ENCODE measurements around the gene UGT1A8.

DNA sequence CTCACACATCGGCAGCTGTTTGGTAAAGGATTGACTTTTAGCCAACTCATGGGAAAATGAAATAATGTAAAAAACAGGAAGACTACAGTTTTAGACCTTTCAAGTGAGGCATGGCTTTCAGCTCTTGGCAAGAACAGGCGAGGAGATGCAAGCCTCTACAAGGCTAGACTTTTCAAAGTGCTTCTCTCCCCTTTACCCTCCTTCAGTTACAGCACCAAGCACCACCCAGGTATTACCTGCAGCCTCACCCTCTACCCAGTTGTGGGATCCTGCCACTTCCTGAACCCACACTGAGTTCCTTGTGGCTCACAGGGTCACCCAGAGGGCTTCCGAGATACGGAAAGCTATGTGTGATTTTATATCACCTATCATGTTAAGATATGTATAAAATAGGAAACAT, 33.5 kb downstream of the UGT1A8 start:
- TF ChIP-seq TAF1 (IDR thresholded peaks at IDR 0.05; ENCODE audit: borderline replicate concordance, insufficient read depth, low read length): no peak
- TF ChIP-seq, protein P1, sequence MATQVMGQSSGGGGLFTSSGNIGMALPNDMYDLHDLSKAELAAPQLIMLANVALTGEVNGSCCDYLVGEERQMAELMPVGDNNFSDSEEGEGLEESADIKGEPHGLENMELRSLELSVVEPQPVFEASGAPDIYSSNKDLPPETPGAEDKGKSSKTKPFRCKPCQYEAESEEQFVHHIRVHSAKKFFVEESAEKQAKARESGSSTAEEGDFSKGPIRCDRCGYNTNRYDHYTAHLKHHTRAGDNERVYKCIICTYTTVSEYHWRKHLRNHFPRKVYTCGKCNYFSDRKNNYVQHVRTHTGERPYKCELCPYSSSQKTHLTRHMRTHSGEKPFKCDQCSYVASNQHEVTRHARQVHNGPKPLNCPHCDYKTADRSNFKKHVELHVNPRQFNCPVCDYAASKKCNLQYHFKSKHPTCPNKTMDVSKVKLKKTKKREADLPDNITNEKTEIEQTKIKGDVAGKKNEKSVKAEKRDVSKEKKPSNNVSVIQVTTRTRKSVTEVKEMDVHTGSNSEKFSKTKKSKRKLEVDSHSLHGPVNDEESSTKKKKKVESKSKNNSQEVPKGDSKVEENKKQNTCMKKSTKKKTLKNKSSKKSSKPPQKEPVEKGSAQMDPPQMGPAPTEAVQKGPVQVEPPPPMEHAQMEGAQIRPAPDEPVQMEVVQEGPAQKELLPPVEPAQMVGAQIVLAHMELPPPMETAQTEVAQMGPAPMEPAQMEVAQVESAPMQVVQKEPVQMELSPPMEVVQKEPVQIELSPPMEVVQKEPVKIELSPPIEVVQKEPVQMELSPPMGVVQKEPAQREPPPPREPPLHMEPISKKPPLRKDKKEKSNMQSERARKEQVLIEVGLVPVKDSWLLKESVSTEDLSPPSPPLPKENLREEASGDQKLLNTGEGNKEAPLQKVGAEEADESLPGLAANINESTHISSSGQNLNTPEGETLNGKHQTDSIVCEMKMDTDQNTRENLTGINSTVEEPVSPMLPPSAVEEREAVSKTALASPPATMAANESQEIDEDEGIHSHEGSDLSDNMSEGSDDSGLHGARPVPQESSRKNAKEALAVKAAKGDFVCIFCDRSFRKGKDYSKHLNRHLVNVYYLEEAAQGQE (IDR thresholded peaks at IDR 0.05; ENCODE audit: insufficient read depth in 1 of 2, low read depth in 2 of 2, low read length in 2 of 2): no peak
- no peak for TF ChIP-seq SIN3A (IDR thresholded peaks at IDR 0.05; ENCODE audit: borderline replicate concordance, insufficient read depth, low read length)
- no peak for TF ChIP-seq POLR2AphosphoS5 (IDR thresholded peaks at IDR 0.05; ENCODE audit: low read depth, low read length)
